SK-N-SH (cell line): ENCODE data around the gene ENDOD1. TPM values are rescaled to one million over a fixed set of nuclear protein-coding genes. Genes with fewer than 3 reads are reported as not detected.

ENCODE experiments used
- CTCF ChIA-PET: fragments of 300-600, 350-600 bp; formaldehyde crosslinking; extraction: SDS; loops from one replicate; lab custom pipeline; 2021; lab: Yijun Ruan, JAX
- POLR2A ChIA-PET: fragments of 350-600 bp; sonication (Branson Sonifier 250); formaldehyde crosslinking; extraction: SDS; loops from one replicate; lab custom pipeline; 2020; ENCODE audit warnings: antibody characterized with exemption, inconsistent platforms; lab: Yijun Ruan, JAX
- DNase-seq: peaks from one replicate; pipeline ENCODE4 v3.0.0; 2012
- H2AFZ ChIP-seq: fragments of 200-600 bp; sonication (generic); 2 replicates; pipeline ENCODE4 v1.8.1; 2016; ENCODE audit warnings: antibody characterized with exemption, mild to moderate bottlenecking, low read depth
- H3F3A ChIP-seq: fragments of 200-600 bp; sonication (generic); replicated peaks from 2 replicates; pipeline ENCODE3; 2016; ENCODE audit warnings: antibody characterized with exemption, mild to moderate bottlenecking; ENCODE audit not compliant: insufficient read depth
- H3K27ac ChIP-seq, 2 experiments: fragments of 200-500 bp in 1 of 2; fragments of 200-600 bp in 1 of 2; sonication (Bioruptor generic) in 1 of 2; sonication (generic), shearing (Covaris generic) in 1 of 2; 2 replicates each; pipeline versions ENCODE4 v1.5.1 to v1.6.1; 2014 to 2016; ENCODE audit warnings: low read depth in 2 of 2, inconsistent platforms in 1 of 2, low read length in 1 of 2, mild to moderate bottlenecking in 1 of 2, mixed read lengths in 1 of 2
- H3K27me3 ChIP-seq: fragments of 200-600 bp; sonication (generic), shearing (Covaris generic); 2 replicates; pipeline ENCODE4 v1.6.1; 2016; ENCODE audit warnings: mixed run types; ENCODE audit not compliant: insufficient read depth
- H3K36me3 ChIP-seq, 2 experiments: fragments of 200-500 bp in 1 of 2; fragments of 200-600 bp in 1 of 2; sonication (Bioruptor generic) in 1 of 2; sonication (generic) in 1 of 2; replicated peaks in 1 of 2; 2 replicates each; pipeline versions ENCODE3 to v1.5.1; 2014 to 2016; ENCODE audit warnings: low read length in 1 of 2, mild to moderate bottlenecking in 1 of 2; ENCODE audit not compliant: insufficient read depth in 2 of 2, control insufficient read depth in 1 of 2
- H3K4me1 ChIP-seq, 2 experiments: fragments of 200-500 bp in 1 of 2; fragments of 200-600 bp in 1 of 2; sonication (Bioruptor generic) in 1 of 2; sonication (generic), shearing (Covaris generic) in 1 of 2; 2 replicates each; pipeline versions ENCODE4 v1.5.1 to v1.6.1; 2014 to 2016; ENCODE audit warnings: low read depth in 1 of 2, low read length in 1 of 2, mixed run types in 1 of 2; ENCODE audit not compliant: insufficient read depth in 2 of 2, control insufficient read depth in 1 of 2
- H3K4me2 ChIP-seq: fragments of 200-600 bp; sonication (generic), shearing (Covaris generic); 2 replicates; pipeline ENCODE4 v1.6.1; 2017; ENCODE audit warnings: mixed run types
- H3K4me3 ChIP-seq, 2 experiments: fragments of 200-500 bp in 1 of 2; fragments of 200-600 bp in 1 of 2; sonication (Bioruptor generic) in 1 of 2; sonication (generic), shearing (Covaris generic) in 1 of 2; 2 replicates each; pipeline versions ENCODE4 v1.5.1 to v1.8.1; 2014 to 2016; ENCODE audit warnings: low read depth in 2 of 2, inconsistent platforms in 1 of 2, low read length in 1 of 2, mild to moderate bottlenecking in 1 of 2, mixed read lengths in 1 of 2, moderate library complexity in 1 of 2
- H3K79me2 ChIP-seq: fragments of 200-600 bp; sonication (generic); 2 replicates; pipeline ENCODE4 v1.8.1; 2017; ENCODE audit warnings: mild to moderate bottlenecking; ENCODE audit not compliant: insufficient read depth
- H3K9ac ChIP-seq: fragments of 200-600 bp; sonication (generic); 2 replicates; pipeline ENCODE4 v1.6.1; 2017; ENCODE audit warnings: mixed run types
- H3K9me2 ChIP-seq: fragments of 200-600 bp; sonication (generic); 2 replicates; pipeline ENCODE4 v1.6.1; 2017; ENCODE audit warnings: mixed run types
- H3K9me3 ChIP-seq: fragments of 200-600 bp; sonication (generic); 2 replicates; pipeline ENCODE4 v1.6.1; 2017; ENCODE audit warnings: mixed run types, mild to moderate bottlenecking, moderate library complexity
- H4K20me1 ChIP-seq: fragments of 200-600 bp; sonication (generic); 2 replicates; pipeline ENCODE4 v1.6.1; 2017; ENCODE audit warnings: mild to moderate bottlenecking, mixed run types; ENCODE audit not compliant: insufficient read depth
- ELF1 ChIP-seq: IDR thresholded peaks from 2 replicates; pipeline ENCODE4 v1.4.0; 2012
- EP300 ChIP-seq, 2 experiments: IDR thresholded peaks; 2 replicates each; pipeline versions ENCODE4 v1.4.0 to v1.6.1; 2012; ENCODE audit warnings: borderline replicate concordance in 1 of 2, low read depth in 1 of 2, low read length in 1 of 2
- EZH2phosphoT487 ChIP-seq: fragments of 200-600 bp; sonication (generic); IDR thresholded peaks from 2 replicates; pipeline ENCODE4 v1.6.1; 2017; ENCODE audit warnings: low read depth, mixed run types, mild to moderate bottlenecking, antibody characterized with exemption, moderate library complexity, borderline replicate concordance
- FOXJ3 ChIP-seq: sonication (generic); formaldehyde crosslinking; IDR thresholded peaks from 2 replicates; pipeline ENCODE4 v1.5.1; 2020; ENCODE audit warnings: mild to moderate bottlenecking, missing genetic modification reagents
- GABPA ChIP-seq: IDR thresholded peaks from 2 replicates; pipeline ENCODE4 v1.4.0; 2012; ENCODE audit warnings: low read depth, mild to moderate bottlenecking
- GATA2 ChIP-seq: sonication (generic); formaldehyde crosslinking; IDR thresholded peaks from 2 replicates; pipeline ENCODE4 v1.5.0; 2020; ENCODE audit warnings: mild to moderate bottlenecking, missing genetic modification reagents
- JUND ChIP-seq: IDR thresholded peaks from 2 replicates; pipeline ENCODE4 v1.4.0; 2012
- MXI1 ChIP-seq: IDR thresholded peaks from 2 replicates; pipeline ENCODE4 v1.6.1; 2012; ENCODE audit warnings: mild to moderate bottlenecking, low read depth, low read length, improper control_type of control experiment
- RCOR1 ChIP-seq: fragments of 150-350 bp; IDR thresholded peaks from 2 replicates; pipeline ENCODE4 v1.6.1; 2017; ENCODE audit warnings: antibody characterized with exemption, low read length
- SIN3A ChIP-seq: IDR thresholded peaks from 2 replicates; pipeline ENCODE4 v1.6.1; 2012; ENCODE audit warnings: low read depth, mild to moderate bottlenecking, low read length, moderate library complexity, borderline replicate concordance
- TCF12 ChIP-seq: IDR thresholded peaks from 2 replicates; pipeline ENCODE4 v1.4.0; 2012
- TEAD4 ChIP-seq: IDR thresholded peaks from 2 replicates; pipeline ENCODE4 v1.4.0; 2012; ENCODE audit warnings: mild to moderate bottlenecking, borderline replicate concordance; ENCODE audit not compliant: insufficient read depth
- USF1 ChIP-seq: IDR thresholded peaks from 2 replicates; pipeline ENCODE4 v1.4.0; 2012; ENCODE audit warnings: low read depth, borderline replicate concordance
- USF2 ChIP-seq: fragments of 150-350 bp; IDR thresholded peaks from 2 replicates; pipeline ENCODE4 v1.6.1; 2017; ENCODE audit warnings: antibody characterized with exemption, low read length, low read depth, borderline replicate concordance
- YY1 ChIP-seq: IDR thresholded peaks from 2 replicates; pipeline ENCODE4 v1.4.0; 2012; ENCODE audit warnings: low read depth, mild to moderate bottlenecking
- WGBS: methylation state at CpG from one replicate; pipeline ENCODE4 v1.1.6; 2017; ENCODE audit warnings: low lambda C conversion rate; 5-methylcytosine and 5-hydroxymethylcytosine counted together
- polyA plus RNA-seq, 3 experiments: library from polyadenylated mRNA; depleted of rRNA; stranded (reverse); fragments of >200 nt; gene quantifications; 2 replicates each; pipeline ENCODE4 v1.2.3, GENCODE V29; 2012

Gene ENDOD1
- polyA plus RNA-seq, 1 of the 3 experiments (the other 2 are of a cell fraction) = 15.0 TPM

GRCh38 chr11:95076416-95076815, 13.2 kb upstream of the ENDOD1 start:
- Histone ChIP-seq H3K9me2 (no peaks in the 10 kb centered on the region), H3K36me3 (peaks cover under 1 to 4% of the 10 kb centered on the region in 2 experiments), H2AFZ (no peak overlapping the region), H3K4me2 (no peak overlapping the region), H3K9me3 (no peaks in the 10 kb centered on the region), H4K20me1 (no peaks in the 10 kb centered on the region), H3K79me2 (no peaks in the 10 kb centered on the region), H3K9ac (no peak overlapping the region), H3K4me1 (peaks cover 3 to 7% of the 10 kb centered on the region in 2 experiments; a peak in 2 of 4 replicates), H3K27ac (no peak overlapping the region), H3F3A (no peaks in the 10 kb centered on the region), H3K27me3 (no peaks in the 10 kb centered on the region), H3K4me3 (no peak overlapping the region)
- TF ChIP-seq TEAD4 (no peak), USF2 (no peak), RCOR1 (no peak), ELF1 (no peak), MXI1 (no peak), SIN3A (no peak), EP300 (IDR thresholded peaks at IDR 0.05; ENCODE audit: borderline replicate concordance in 1 of 2, low read depth in 1 of 2, low read length in 1 of 2) (no peak), FOXJ3 (no peak), JUND (no peak), USF1 (no peak), GABPA (no peak), YY1 (no peak)
- no peak for DNase-seq
- WGBS = 17% methylated on average over 1 of the region's 1 CpG
- ChIA-PET POLR2A (no interaction called here), CTCF (interaction anchor here (1.2 to 1.5 kb wide), 2 partner anchors 9 to 14 kb away, joined by 3 to 4 read pairs; partner anchors contain the start of genes ENDOD1 and SRSF8)

GRCh38 chr11:95076981-95077380, 12.7 kb upstream of the ENDOD1 start:
- POLR2A ChIA-PET = no interaction called here
- no peak for TF ChIP-seq GATA2
- no peak for TF ChIP-seq EZH2phosphoT487
- TF ChIP-seq TCF12 = no peak
- TF ChIP-seq RCOR1 = no peak
- TF ChIP-seq, all 33 proteins: peak for 0

More at GRCh38 chr11:95076981-95077380, 12.7 kb upstream of the ENDOD1 start:
- H3K9me3 ChIP-seq = no peaks in the 10 kb centered on the region
- no peaks in the 10 kb centered on the region for H4K20me1 ChIP-seq
- H3K79me2 ChIP-seq = no peaks in the 10 kb centered on the region
- H2AFZ ChIP-seq = no peak overlapping the region
- no peaks in the 10 kb centered on the region for H3K9me2 ChIP-seq
- H3K4me3 ChIP-seq = no peak overlapping the region
- no peak overlapping the region for H3K4me2 ChIP-seq
- H3K27ac ChIP-seq = no peak overlapping the region
- H3K4me1 ChIP-seq = peaks cover 3 to 7% of the 10 kb centered on the region in 2 experiments; a peak in 2 of 4 replicates
- no peaks in the 10 kb centered on the region for H3K36me3 ChIP-seq
- no peak overlapping the region for H3K9ac ChIP-seq
- no peaks in the 10 kb centered on the region for H3K27me3 ChIP-seq
- DNase-seq = no peak
- CTCF ChIA-PET = interaction anchor here (1.2 kb wide), 1 partner anchor 10 kb away, joined by 4 read pairs; the partner anchor contains the start of gene SRSF8
- H3F3A ChIP-seq = no peaks in the 10 kb centered on the region
